GM19372 (cell line): ENCODE measurements around the gene IL33.

ENCODE experiments used
- ATAC-seq: cut with Tn5 transposase; IDR thresholded peaks from one replicate; pipeline ENCODE4 v1.9.1; 2021; ENCODE audit warnings: mild to moderate bottlenecking, low read depth, moderate library complexity; ENCODE audit not compliant: unreplicated experiment

Gene IL33

GRCh38 chr9:6216002-6216401, 395 bp downstream of the IL33 start:
- no peak for ATAC-seq

DNA sequence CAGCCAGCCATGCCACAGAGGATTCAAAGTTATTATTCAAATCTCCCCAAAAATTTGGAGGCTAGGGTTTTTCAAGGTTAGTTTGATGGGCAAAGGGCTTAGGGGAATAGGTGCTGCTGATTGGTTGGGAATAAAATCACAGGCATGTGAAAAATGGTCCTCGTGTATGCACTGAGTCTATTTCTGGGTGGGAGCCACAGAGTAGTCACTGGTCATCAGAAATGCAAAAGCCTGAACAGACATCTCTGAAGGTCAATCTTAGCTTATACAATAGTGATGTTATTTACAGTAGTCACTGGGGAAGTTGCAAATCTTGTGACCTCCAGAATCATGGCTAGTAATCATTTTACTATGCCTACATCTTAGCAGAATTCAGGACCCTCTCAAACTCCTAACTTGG, 1.3 kb downstream of the IL33 start:
- ATAC-seq = no peak

DNA sequence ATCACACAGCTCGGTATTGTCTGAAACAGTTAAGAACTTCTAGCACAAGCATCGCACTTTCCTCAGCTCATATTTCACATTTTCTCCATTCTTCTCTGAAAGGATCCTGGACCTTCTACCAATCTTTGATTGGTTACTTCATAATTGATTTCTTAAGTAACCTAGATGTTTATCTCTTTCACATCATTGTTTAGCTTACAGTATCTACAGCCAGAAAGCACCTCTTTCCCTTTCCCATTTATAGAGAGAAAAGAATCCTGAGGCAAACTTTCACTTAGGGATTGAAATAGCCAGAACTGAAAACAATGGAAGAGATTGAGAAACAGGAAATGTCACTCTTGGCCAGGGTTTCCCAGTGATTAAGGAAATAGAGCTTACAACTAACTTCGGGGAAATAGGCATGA, 2.5 kb downstream of the IL33 start:
- ATAC-seq = no peak

DNA sequence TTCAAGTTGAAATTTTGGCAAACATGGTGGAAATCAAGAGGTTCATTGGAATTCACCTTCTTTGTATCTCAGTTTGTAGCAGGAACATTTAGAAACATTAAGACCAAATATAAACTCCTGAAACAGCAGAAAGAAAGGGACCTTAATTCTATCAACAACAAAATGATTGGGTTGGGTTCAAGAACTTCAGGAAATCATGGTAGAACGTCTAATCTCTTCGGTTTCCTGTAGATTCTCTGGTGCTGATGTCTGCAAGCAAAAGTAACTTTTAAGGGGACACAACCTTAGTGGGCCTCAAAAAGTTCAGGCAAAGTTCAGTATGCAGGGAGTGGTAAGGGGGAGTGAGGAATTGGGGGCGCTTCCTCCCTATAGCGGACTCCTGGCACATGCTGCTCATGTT, 3.4 kb downstream of the IL33 start:
- ATAC-seq = no peak

DNA sequence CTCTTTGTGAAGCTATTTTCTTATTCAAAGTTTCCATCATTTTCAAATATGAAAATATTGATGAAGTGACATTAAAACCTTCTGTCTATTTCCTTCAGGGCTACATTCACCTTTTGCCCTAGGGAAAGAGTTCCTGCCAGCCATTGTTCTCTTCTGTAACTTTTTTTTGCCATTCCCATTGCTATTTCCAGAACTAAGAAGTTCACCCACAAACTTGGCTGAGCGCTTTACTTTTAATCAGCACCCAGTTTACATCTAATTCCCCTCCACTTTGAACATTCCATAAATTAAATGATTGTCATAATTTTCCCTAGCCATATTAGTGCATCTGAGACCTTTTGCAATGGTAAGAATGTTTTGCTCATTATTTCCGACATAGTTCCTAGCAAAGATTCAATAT, 4.4 kb downstream of the IL33 start:
- ATAC-seq = no peak

DNA sequence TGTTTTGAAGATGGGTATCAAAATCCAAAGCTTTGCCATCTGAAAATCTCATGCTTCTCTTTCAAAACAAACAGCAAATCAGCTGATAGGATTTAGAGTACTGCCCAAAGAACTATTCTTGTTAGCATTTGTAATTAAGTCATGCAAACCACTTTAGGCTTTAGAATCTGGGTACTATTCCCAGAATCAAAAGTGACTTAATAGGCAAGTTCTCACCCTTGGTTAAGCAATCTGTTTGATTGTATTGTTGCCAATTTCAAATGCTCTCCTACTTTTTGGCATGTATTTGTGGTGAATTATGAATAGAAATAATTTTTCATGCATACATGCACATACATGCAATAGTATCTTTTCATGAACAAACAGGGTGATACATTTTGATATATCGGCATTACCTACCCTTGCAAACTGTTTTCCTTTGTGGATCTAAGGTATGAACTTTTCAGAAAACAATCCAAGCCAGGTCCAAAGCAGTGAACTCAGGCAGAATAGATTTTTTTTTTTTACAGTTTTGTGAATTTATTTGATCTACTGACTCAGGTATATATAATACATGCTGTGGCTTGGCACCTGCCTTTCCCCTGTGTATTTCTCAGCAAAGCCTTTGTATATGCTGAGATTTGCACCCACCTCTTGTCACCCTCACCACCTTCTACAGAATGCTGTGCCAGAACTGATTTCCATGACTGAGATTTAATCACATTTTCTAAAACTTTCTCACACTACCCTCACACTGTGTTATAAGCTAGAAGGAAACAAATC, 9.0 kb downstream of the IL33 start:
- ATAC-seq = no peak

- ATAC-seq = no peak
Measured at GRCh38 chr9:6226696-6227095, 11.1 kb downstream of the IL33 start.

GRCh38 chr9:6229186-6229585, 13.6 kb downstream of the IL33 start:
- ATAC-seq = no peak

GRCh38 chr9:6229619-6230018, 14.0 kb downstream of the IL33 start:
- ATAC-seq = no peak

DNA sequence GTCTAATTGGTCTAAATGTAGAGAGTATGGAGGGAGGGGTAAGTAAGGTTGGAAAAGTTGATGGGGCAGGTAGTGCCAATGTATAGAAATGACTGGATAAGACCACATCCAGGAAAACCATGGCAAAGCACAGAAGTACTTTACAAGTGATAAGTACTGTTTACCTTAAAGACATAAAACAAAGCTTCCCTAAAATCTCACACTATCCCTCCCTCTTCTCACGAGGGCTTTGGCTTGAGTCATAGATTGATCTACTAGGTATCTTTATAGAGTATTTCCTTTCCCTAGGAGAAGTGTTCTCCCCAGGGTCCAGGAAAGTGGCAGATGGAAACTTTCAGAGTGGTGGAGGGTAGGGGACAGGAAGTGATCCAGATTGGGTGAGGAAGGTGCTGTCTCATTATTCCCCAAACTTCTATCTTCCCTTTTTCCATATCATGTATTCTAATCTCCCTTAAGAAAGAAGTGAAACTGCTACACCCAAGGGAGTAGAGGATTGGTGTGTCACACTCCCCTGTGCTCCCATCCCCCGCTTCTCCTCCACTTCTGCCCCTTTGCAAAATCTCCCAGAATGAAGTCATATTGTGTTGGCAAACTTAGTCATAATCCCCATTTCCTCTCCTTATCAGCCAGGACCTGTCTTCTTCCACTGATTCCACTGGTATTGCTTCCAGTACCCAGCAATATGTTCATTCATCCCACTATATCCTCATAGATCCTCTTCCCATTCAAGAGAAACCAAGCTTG, 14.6 kb downstream of the IL33 start:
- ATAC-seq = no peak

DNA sequence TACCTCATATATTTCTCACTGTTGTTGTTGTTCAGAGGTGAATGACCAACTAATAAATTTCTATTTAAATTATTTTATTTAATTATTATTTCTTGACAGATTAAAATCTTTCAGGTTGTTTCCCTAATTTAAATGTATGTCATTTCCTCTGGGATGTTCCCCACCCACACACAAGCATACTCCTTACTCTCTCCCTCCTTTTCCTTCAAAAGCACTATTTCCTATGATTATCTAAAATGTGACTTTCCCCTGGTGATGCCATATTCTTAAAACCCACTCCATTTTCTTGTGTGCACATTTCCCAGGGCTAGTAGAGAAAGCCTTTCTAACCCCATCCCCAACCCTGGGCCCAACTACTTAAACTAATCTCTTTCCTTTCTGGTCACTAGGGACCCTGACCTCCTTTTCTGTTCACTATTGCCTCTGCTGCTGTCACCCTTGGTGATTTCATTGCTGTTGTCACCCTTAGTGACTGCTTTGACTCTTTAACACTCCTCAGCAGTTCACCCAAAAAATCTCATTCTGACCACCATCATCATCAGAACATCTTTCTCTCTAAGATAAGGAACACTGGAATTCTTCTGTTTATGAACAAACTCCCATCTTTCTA, 16.8 kb downstream of the IL33 start:
- no peak for ATAC-seq

DNA sequence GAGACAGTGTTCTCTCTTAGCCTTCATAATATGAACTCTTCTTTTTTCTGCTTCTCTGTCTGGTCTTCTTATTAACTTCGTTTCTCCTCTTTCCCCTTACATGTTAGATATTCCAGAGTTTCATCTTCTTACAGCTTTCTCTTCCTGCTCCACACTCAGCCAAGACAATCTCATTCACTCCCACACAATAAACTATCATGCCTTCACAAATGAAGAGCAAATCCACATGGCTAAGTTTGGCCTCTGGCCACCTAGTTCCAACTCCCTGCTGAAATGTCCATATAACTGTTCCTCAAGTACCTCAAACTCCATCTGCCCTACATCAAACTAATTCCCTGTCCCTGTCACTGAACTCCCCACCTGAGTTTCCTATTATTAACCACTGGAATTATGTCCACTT, 18.4 kb downstream of the IL33 start:
- no peak for ATAC-seq

GRCh38 chr9:6237267-6237666, 21.7 kb downstream of the IL33 start:
- ATAC-seq = no peak

DNA sequence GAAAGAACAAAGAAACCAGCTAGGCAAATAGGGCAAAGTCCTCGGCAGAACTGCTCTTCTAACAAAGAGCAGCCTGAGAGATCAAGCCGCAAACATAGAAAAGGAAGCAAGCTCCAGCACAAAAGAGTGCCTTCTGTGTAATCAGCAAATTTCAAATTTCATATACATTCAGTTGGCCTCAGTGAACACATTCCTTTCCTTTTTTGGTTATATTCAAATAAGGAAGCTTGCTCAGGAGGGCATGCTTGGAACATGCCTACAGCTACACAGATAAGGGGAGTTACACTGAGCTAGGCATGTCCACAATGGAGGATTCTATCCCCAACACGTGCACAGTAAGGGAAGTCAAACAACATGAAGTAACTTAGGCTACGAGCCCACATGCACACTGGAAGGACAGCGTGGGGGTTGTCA, 23.4 kb downstream of the IL33 start:
- no peak for ATAC-seq

DNA sequence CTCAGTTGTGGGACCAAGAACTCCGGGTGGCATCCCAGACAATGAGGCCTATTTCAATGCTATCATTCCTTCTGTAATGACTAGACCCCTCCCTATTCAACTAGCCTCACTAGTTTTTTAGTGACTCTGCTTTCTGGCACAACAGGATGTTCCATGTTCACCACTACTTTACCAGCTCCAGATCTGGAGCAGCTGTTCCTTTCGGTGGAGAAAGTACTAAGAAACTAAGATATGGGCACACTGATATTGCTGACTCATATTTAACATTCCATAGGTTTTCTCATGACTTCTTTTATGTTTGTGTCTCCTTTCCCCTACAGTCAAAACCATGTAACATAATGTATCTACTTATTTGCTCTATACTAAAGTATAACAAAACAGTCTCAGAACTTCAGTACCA, 24.1 kb downstream of the IL33 start:
- ATAC-seq = no peak

GRCh38 chr9:6243746-6244145, 28.1 kb downstream of the IL33 start:
- peak; percentile 84 for ATAC-seq

DNA sequence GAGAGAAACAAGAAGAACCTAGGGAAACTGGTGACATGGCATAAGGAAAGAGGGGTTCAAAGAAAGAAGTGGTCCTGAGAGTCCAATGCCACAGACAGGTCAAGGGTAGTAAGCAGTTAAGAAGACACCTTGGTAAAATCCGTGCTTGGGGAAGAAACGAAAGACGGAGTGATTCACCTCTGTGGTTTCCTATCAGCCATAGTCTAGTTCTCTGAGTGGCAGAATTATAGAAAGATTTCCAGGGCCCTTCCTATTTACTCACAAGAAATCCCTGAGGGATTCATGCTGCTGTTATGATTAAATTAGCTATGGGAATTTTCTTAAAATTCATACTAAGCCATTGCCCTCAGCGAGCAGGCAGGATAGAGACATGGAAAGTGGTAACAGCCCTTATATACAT, 31.7 kb downstream of the IL33 start:
- no peak for ATAC-seq

DNA sequence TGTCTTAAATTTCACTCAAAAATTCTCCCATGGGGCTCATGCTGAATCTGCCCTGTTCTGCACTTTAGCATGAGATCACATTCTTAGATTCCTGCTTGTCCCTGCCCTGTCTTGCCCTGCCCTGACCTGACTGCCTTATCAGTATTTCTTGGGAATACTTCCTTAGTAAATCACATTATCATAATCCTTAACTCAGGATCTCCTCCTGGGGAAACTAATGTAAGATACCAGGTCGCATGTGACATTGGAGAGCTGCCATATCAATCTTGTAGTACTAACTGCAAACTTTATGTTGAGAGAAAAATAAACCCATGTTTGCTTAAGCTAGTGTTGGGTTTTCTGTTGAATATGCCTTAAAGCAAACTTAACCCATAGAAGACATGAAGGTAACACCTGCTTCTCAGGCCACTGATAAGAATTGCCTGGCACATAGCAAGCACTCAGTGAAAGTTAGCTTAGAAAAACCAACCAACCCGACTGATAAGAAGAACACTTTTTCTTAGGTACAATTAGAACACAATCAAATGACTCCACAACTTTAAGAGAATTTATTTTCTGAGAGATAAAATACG, 53.3 kb downstream of the IL33 start:
- no peak for ATAC-seq

- ATAC-seq = no peak
Measured at GRCh38 chr9:6270896-6271295, 55.3 kb downstream of the IL33 start.

DNA sequence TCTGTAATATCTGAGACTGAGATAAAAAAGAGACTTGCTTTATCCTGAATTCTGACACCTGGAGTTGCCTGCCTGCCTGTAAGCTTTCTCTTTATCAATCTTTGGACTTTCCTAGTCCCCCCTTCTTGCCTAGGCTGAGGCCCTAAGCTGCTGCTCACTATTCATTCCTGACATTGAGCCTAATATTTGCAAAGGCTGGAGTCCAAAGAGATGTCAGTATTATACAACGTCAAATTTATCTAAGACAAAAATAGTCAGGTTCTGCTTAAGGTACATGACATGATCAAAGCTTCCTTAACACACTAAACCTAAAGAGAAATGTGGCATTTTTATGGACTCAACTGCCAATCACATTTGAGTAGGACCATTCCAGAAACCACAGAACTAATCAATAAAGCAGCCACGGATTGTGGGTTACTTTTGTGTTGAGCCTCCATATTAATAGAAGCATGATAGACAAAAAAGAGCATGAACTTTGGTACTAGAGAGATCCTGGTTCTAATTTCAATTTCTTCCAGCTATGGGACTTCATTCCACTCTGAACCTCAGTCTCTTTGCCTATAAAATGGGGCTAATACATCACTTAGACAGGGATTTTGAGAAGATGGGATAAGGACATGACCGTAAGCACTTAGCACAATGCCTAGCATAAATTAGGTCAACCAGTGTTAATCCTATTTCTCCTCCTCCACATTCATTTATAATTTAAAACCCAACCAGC, 56.1 kb downstream of the IL33 start:
- ATAC-seq = no peak

GRCh38 chr9:6272229-6272598, 56.6 kb downstream of the IL33 start:
- no peak for ATAC-seq
